Peyer's patch (tissue), 4 donors: ENCODE data around the gene MIPOL1. TPM values are rescaled to one million over a fixed set of nuclear protein-coding genes. Genes with fewer than 3 reads are reported as not detected.
"Not testable (repeated sequence)": the region's sequence is repeated elsewhere in the genome, so short reads cannot be mapped to it uniquely, and the experiment has no call there.

ENCODE experiments used
- DNase-seq, 3 donors: peaks; one replicate each; pipeline ENCODE4 v3.0.0-alpha.2; 2017 to 2019
- H3K27ac ChIP-seq, 4 donors: fragments of 200-600 bp; sonication (generic); one replicate each; pipeline ENCODE4 v1.5.1; 2016 to 2019
- H3K27me3 ChIP-seq, 2 donors: fragments of 200-600 bp; sonication (generic); one replicate each; pipeline ENCODE4 v1.5.1; 2019
- H3K36me3 ChIP-seq, 3 donors: fragments of 200-600 bp; sonication (generic); one replicate each; pipeline ENCODE4 v1.5.1; 2016 to 2019
- H3K4me1 ChIP-seq, 4 donors: fragments of 200-600 bp; sonication (generic); one replicate each; pipeline ENCODE4 v1.5.1; 2016 to 2019
- H3K4me3 ChIP-seq, 4 donors: fragments of 200-600 bp; sonication (generic); 1 replicate in 3 of 4; 2 replicates in 1 of 4; pipeline ENCODE4 v1.5.1; 2016 to 2019; ENCODE audit warnings: mild to moderate bottlenecking in 1 of 4
- H3K9me3 ChIP-seq, 4 donors: fragments of 200-600 bp; sonication (generic); one replicate each; pipeline ENCODE4 v1.5.1; 2016 to 2019; ENCODE audit warnings: mild to moderate bottlenecking in 1 of 4
- CTCF ChIP-seq, 6 experiments: fragments of 450-650 bp in 4 of 6; fragments of 200-600 bp in 2 of 6; sonication (generic) in 1 of 6; IDR thresholded peaks; one replicate each; pipeline ENCODE4 v1.5.1; 2017 to 2019; ENCODE audit warnings: antibody characterized with exemption in 6 of 6, mild to moderate bottlenecking in 3 of 6, moderate library complexity in 1 of 6
- POLR2A ChIP-seq, 2 donors: fragments of 450-650 bp; IDR thresholded peaks; one replicate each; pipeline ENCODE4 v1.5.1; 2017; ENCODE audit warnings: antibody characterized with exemption in 2 of 2, mild to moderate bottlenecking in 2 of 2, moderate library complexity in 2 of 2
- total RNA-seq, 4 donors: library from RNA; depleted of rRNA; stranded (reverse); fragments of >200 nt; gene quantifications; one replicate each; pipeline ENCODE4 v1.1.0, GENCODE V29; 2016

Gene MIPOL1
- total RNA-seq, 4 donors from 2014 or later: 5.6 to 42.1 (median 14.9) TPM

GRCh38 chr14:37546621-37547447 lies 349.1 kb downstream of the MIPOL1 start:
- no peak for DNase-seq
- no peak for TF ChIP-seq POLR2A (IDR thresholded peaks at IDR 0.05)
- TF ChIP-seq CTCF (IDR thresholded peaks at IDR 0.05): no peak

GRCh38 chr14:37550511-37550910 lies 352.8 kb downstream of the MIPOL1 start:
- TF ChIP-seq CTCF (IDR thresholded peaks at IDR 0.05) (no peak), POLR2A (IDR thresholded peaks at IDR 0.05) (no peak)
- DNase-seq: no peak
- H3K27me3 ChIP-seq: no peaks in the 10 kb centered on the region

More at GRCh38 chr14:37546621-37547447, 349.1 kb downstream of the MIPOL1 start:
- Histone ChIP-seq H3K9me3 (no peaks in the 10 kb centered on the region), H3K36me3 (no peaks in the 10 kb centered on the region), H3K27ac (no peak overlapping the region), H3K4me3 (no peak overlapping the region), H3K4me1 (no peaks in the 10 kb centered on the region), H3K27me3 (no peaks in the 10 kb centered on the region)

GRCh38 chr14:37551119-37551518 lies 353.4 kb downstream of the MIPOL1 start:
- no peak for TF ChIP-seq POLR2A (IDR thresholded peaks at IDR 0.05)
- TF ChIP-seq CTCF (IDR thresholded peaks at IDR 0.05): no peak
- no peak for DNase-seq
- no peaks in the 10 kb centered on the region for H3K9me3 ChIP-seq
- H3K36me3 ChIP-seq: no peaks in the 10 kb centered on the region
- no peaks in the 10 kb centered on the region for H3K4me1 ChIP-seq
- no peaks in the 10 kb centered on the region for H3K27me3 ChIP-seq
- no peak overlapping the region for H3K4me3 ChIP-seq
- H3K27ac ChIP-seq: no peak overlapping the region

More at GRCh38 chr14:37550511-37550910, 352.8 kb downstream of the MIPOL1 start:
- Histone ChIP-seq H3K9me3 (no peaks in the 10 kb centered on the region), H3K4me3 (no peak overlapping the region), H3K36me3 (no peaks in the 10 kb centered on the region), H3K4me1 (no peaks in the 10 kb centered on the region), H3K27ac (no peak overlapping the region)

GRCh38 chr14:37553935-37554550 lies 356.3 kb downstream of the MIPOL1 start:
- no peak for DNase-seq
- no peak overlapping the region for H3K4me3 ChIP-seq
- H3K4me1 ChIP-seq: no peaks in the 10 kb centered on the region
- no peak overlapping the region for H3K27ac ChIP-seq
- TF ChIP-seq POLR2A (IDR thresholded peaks at IDR 0.05): no peak
- no peak for TF ChIP-seq CTCF (IDR thresholded peaks at IDR 0.05)
- no peaks in the 10 kb centered on the region for H3K36me3 ChIP-seq
- no peaks in the 10 kb centered on the region for H3K27me3 ChIP-seq
- no peaks in the 10 kb centered on the region for H3K9me3 ChIP-seq

GRCh38 chr14:37555596-37555995 lies 357.9 kb downstream of the MIPOL1 start:
- not testable (repeated sequence) for H3K36me3 ChIP-seq, DNase-seq, H3K27me3 ChIP-seq, H3K9me3 ChIP-seq, H3K27ac ChIP-seq, H3K4me1 ChIP-seq, H3K4me3 ChIP-seq

- DNase-seq: no peak
- no peaks in the 10 kb centered on the region for H3K27me3 ChIP-seq
- no peak for TF ChIP-seq POLR2A (IDR thresholded peaks at IDR 0.05)
- no peak for TF ChIP-seq CTCF (IDR thresholded peaks at IDR 0.05)
- no peaks in the 10 kb centered on the region for H3K4me1 ChIP-seq
- H3K4me3 ChIP-seq: no peak overlapping the region
- H3K36me3 ChIP-seq: no peaks in the 10 kb centered on the region
- H3K9me3 ChIP-seq: no peaks in the 10 kb centered on the region
- no peak overlapping the region for H3K27ac ChIP-seq
These were observed 361.0 kb downstream of the MIPOL1 start for GRCh38 chr14:37558740-37559139.
